ENCODE results near the gene LIAS.

DNA sequence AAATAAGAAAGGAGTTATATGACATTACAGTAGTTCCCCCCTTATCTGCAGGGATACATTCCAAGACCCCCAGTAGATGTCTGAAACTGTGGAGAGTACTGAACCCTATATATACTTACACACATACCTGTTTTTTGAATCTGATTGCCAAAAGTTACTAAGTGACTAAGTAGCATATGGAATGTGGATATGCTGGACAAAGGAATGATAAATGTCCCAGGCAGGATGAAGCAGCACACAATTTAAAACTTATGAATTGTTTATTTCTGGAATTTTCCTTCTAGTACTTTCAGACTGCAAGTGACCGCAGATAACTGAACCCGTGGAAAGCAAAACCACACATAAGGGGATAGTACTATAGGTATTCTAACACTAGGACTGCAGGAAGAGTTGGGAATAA is 45.7 kb downstream of the LIAS start:
- TF ChIP-seq, protein P1, sequence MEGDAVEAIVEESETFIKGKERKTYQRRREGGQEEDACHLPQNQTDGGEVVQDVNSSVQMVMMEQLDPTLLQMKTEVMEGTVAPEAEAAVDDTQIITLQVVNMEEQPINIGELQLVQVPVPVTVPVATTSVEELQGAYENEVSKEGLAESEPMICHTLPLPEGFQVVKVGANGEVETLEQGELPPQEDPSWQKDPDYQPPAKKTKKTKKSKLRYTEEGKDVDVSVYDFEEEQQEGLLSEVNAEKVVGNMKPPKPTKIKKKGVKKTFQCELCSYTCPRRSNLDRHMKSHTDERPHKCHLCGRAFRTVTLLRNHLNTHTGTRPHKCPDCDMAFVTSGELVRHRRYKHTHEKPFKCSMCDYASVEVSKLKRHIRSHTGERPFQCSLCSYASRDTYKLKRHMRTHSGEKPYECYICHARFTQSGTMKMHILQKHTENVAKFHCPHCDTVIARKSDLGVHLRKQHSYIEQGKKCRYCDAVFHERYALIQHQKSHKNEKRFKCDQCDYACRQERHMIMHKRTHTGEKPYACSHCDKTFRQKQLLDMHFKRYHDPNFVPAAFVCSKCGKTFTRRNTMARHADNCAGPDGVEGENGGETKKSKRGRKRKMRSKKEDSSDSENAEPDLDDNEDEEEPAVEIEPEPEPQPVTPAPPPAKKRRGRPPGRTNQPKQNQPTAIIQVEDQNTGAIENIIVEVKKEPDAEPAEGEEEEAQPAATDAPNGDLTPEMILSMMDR (IDR thresholded peaks at IDR 0.05 in 2 of 3, conservative IDR thresholded peaks at IDR 0.05 in 1 of 3; ENCODE audit: control insufficient read depth in 2 of 3, extremely low read depth in 1 of 3, insufficient read depth in 1 of 3, low read depth in 3 of 3, low read length in 3 of 3): no peak
- no peak for TF ChIP-seq BRCA1 (IDR thresholded peaks at IDR 0.05; ENCODE audit: low read depth, low read length)
- TF ChIP-seq, protein P2, sequence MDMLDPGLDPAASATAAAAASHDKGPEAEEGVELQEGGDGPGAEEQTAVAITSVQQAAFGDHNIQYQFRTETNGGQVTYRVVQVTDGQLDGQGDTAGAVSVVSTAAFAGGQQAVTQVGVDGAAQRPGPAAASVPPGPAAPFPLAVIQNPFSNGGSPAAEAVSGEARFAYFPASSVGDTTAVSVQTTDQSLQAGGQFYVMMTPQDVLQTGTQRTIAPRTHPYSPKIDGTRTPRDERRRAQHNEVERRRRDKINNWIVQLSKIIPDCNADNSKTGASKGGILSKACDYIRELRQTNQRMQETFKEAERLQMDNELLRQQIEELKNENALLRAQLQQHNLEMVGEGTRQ (IDR thresholded peaks at IDR 0.05; ENCODE audit: borderline replicate concordance, low read depth, low read length): no peak

Measured in GM12878 (cell line).